Mucosa of stomach (tissue), 1 donor: ENCODE results near the gene RNF186.

Source experiments
- H3K27me3 ChIP-seq: one replicate; pipeline ENCODE4 v1.7.0; 2013; ENCODE audit warnings: mild to moderate bottlenecking, low read length; ENCODE audit not compliant: control insufficient read depth, insufficient read depth
- H3K36me3 ChIP-seq: one replicate; pipeline ENCODE4 v1.7.0; 2013; ENCODE audit warnings: low read length; ENCODE audit not compliant: control insufficient read depth, insufficient read depth
- H3K4me1 ChIP-seq: one replicate; pipeline ENCODE4 v1.7.0; 2013; ENCODE audit warnings: mild to moderate bottlenecking, low read length; ENCODE audit not compliant: control insufficient read depth, insufficient read depth
- H3K4me3 ChIP-seq: one replicate; pipeline ENCODE4 v1.7.0; 2013; ENCODE audit warnings: low read length
- H3K9ac ChIP-seq: one replicate; pipeline ENCODE4 v1.7.0; 2013; ENCODE audit warnings: mild to moderate bottlenecking, low read length, moderate library complexity
- H3K9me3 ChIP-seq: one replicate; pipeline ENCODE4 v1.7.0; 2013; ENCODE audit warnings: mild to moderate bottlenecking, low read length, moderate library complexity; ENCODE audit not compliant: control insufficient read depth
- donor health status: Pancreatic carcinoma.

Gene RNF186

GRCh38 chr1:19780267-19780877 is 34.7 kb downstream of the RNF186 start:
- Histone ChIP-seq H3K9ac (no peak overlapping the region), H3K9me3 (no peaks in the 10 kb centered on the region), H3K36me3 (no peaks in the 10 kb centered on the region), H3K4me3 (no peak overlapping the region), H3K4me1 (no peaks in the 10 kb centered on the region), H3K27me3 (no peaks in the 10 kb centered on the region)

GRCh38 chr1:19776933-19777332 is 38.1 kb downstream of the RNF186 start:
- peaks cover 5% of the 10 kb centered on the region for H3K4me1 ChIP-seq
- no peaks in the 10 kb centered on the region for H3K36me3 ChIP-seq
- H3K9ac ChIP-seq = no peak overlapping the region
- H3K9me3 ChIP-seq = no peaks in the 10 kb centered on the region
- H3K4me3 ChIP-seq = no peak overlapping the region
- no peaks in the 10 kb centered on the region for H3K27me3 ChIP-seq

GRCh38 chr1:19776287-19776686 is 38.8 kb downstream of the RNF186 start:
- H3K36me3 ChIP-seq = no peaks in the 10 kb centered on the region
- H3K9me3 ChIP-seq = no peaks in the 10 kb centered on the region
- H3K4me1 ChIP-seq = peaks cover 5% of the 10 kb centered on the region
- H3K9ac ChIP-seq = no peak overlapping the region
- no peak overlapping the region for H3K4me3 ChIP-seq
- no peaks in the 10 kb centered on the region for H3K27me3 ChIP-seq

- Histone ChIP-seq H3K36me3 (no peaks in the 10 kb centered on the region), H3K4me3 (no peak overlapping the region), H3K9ac (no peak overlapping the region), H3K4me1 (peaks cover 5% of the 10 kb centered on the region), H3K27me3 (no peaks in the 10 kb centered on the region), H3K9me3 (no peaks in the 10 kb centered on the region)
These were observed 39.3 kb downstream of the RNF186 start for GRCh38 chr1:19775831-19776230.

- Histone ChIP-seq H3K9me3 (no peaks in the 10 kb centered on the region), H3K9ac (no peak overlapping the region), H3K4me1 (peaks cover 5% of the 10 kb centered on the region), H3K27me3 (no peaks in the 10 kb centered on the region), H3K4me3 (no peak overlapping the region), H3K36me3 (no peaks in the 10 kb centered on the region)
These were observed 39.8 kb downstream of the RNF186 start for GRCh38 chr1:19775317-19775716.

GRCh38 chr1:19774180-19774785 is 40.8 kb downstream of the RNF186 start:
- no peaks in the 10 kb centered on the region for H3K27me3 ChIP-seq
- peaks cover 5% of the 10 kb centered on the region for H3K4me1 ChIP-seq
- H3K9me3 ChIP-seq = no peaks in the 10 kb centered on the region
- H3K9ac ChIP-seq = no peak overlapping the region
- no peaks in the 10 kb centered on the region for H3K36me3 ChIP-seq
- no peak overlapping the region for H3K4me3 ChIP-seq

- no peak overlapping the region for H3K9ac ChIP-seq
- H3K9me3 ChIP-seq = no peaks in the 10 kb centered on the region
- no peaks in the 10 kb centered on the region for H3K27me3 ChIP-seq
- H3K4me3 ChIP-seq = no peak overlapping the region
- no peaks in the 10 kb centered on the region for H3K36me3 ChIP-seq
- H3K4me1 ChIP-seq = peaks cover 5% of the 10 kb centered on the region
These were observed 41.6 kb downstream of the RNF186 start for GRCh38 chr1:19773485-19773884.

- Histone ChIP-seq H3K9ac (no peak overlapping the region), H3K4me3 (no peak overlapping the region), H3K4me1 (peaks cover 5% of the 10 kb centered on the region), H3K36me3 (no peaks in the 10 kb centered on the region), H3K27me3 (no peaks in the 10 kb centered on the region), H3K9me3 (no peaks in the 10 kb centered on the region)
These were observed 43.0 kb downstream of the RNF186 start for GRCh38 chr1:19772053-19772452.

- H3K36me3 ChIP-seq = no peaks in the 10 kb centered on the region
- H3K4me1 ChIP-seq = peaks cover 5% of the 10 kb centered on the region
- H3K9ac ChIP-seq = no peak overlapping the region
- H3K9me3 ChIP-seq = no peaks in the 10 kb centered on the region
- H3K27me3 ChIP-seq = no peaks in the 10 kb centered on the region
- no peak overlapping the region for H3K4me3 ChIP-seq
These were observed 43.7 kb downstream of the RNF186 start for GRCh38 chr1:19771350-19771749.

GRCh38 chr1:19770436-19771190 is 44.5 kb downstream of the RNF186 start:
- Histone ChIP-seq H3K4me1 (peaks cover 11% of the 10 kb centered on the region), H3K27me3 (no peaks in the 10 kb centered on the region), H3K9ac (no peak overlapping the region), H3K36me3 (no peaks in the 10 kb centered on the region), H3K9me3 (no peaks in the 10 kb centered on the region), H3K4me3 (no peak overlapping the region)

- no peaks in the 10 kb centered on the region for H3K9me3 ChIP-seq
- H3K9ac ChIP-seq = no peak overlapping the region
- no peak overlapping the region for H3K4me3 ChIP-seq
- H3K27me3 ChIP-seq = no peaks in the 10 kb centered on the region
- H3K36me3 ChIP-seq = no peaks in the 10 kb centered on the region
- H3K4me1 ChIP-seq = peaks cover 11% of the 10 kb centered on the region
These were observed 45.7 kb downstream of the RNF186 start for GRCh38 chr1:19769211-19769932.
